ENCODE results near the gene PLSCR1.
A peak's percentile ranks its signal among the peaks of the same experiment; 100 is the strongest.

The PLSCR1 gene

DNA sequence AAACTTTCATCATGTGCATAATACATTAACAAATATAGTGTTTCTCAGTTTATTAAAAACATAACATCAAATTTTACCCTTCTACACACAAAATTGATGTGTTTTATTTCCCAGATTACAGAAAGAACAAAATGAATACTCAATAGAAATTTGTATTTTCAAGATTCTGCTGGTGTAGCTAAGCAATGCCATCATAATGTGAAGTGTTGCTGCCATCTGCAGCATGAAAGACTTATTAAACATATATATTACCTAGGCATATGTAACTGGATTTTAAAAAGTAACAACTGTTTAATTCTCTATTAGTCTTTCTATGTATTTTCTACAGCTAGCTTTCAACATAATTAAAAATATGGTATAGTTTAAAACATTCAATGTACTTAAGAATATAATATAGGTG is 33.3 kb upstream of the PLSCR1 start:
- H3K27ac ChIP-seq (replicated peaks), result no peak overlapping the region
- H3K27me3 ChIP-seq (ENCODE audit: insufficient read depth, poor library complexity, severe bottlenecking), result no peaks in the 10 kb centered on the region
- no peak overlapping the region for H3K4me3 ChIP-seq (replicated peaks; ENCODE audit: insufficient read depth, low read length)
- peak in 1 of 2 experiments; percentile 25 for DNase-seq (ENCODE audit: low read depth in 1 of 2, low spot score in 1 of 2)
- TF ChIP-seq POLR2AphosphoS5 (IDR thresholded peaks at IDR 0.05; ENCODE audit: low read depth) (no peak), CTCF (IDR thresholded peaks at IDR 0.05; ENCODE audit: insufficient read depth, low read length) (no peak), GABPA (IDR thresholded peaks at IDR 0.05; ENCODE audit: low read depth) (no peak), REST (IDR thresholded peaks at IDR 0.05; ENCODE audit: insufficient replicate concordance, low read depth) (no peak), SPI1 (IDR thresholded peaks at IDR 0.05; ENCODE audit: borderline replicate concordance, low read depth) (no peak)

GRCh38 chr3:146575636-146576035 is 31.2 kb upstream of the PLSCR1 start:
- Histone ChIP-seq H3K27ac (replicated peaks) (no peak overlapping the region), H3K27me3 (ENCODE audit: insufficient read depth, poor library complexity, severe bottlenecking) (no peaks in the 10 kb centered on the region), H3K4me3 (replicated peaks; ENCODE audit: insufficient read depth, low read length) (no peak overlapping the region)
- DNase-seq (ENCODE audit: low read depth in 1 of 2, low spot score in 1 of 2), result no peak
- TF ChIP-seq REST (IDR thresholded peaks at IDR 0.05; ENCODE audit: insufficient replicate concordance, low read depth) (no peak), SPI1 (IDR thresholded peaks at IDR 0.05; ENCODE audit: borderline replicate concordance, low read depth) (no peak), GABPA (IDR thresholded peaks at IDR 0.05; ENCODE audit: low read depth) (no peak), POLR2AphosphoS5 (IDR thresholded peaks at IDR 0.05; ENCODE audit: low read depth) (no peak), CTCF (IDR thresholded peaks at IDR 0.05; ENCODE audit: insufficient read depth, low read length) (no peak)

DNA sequence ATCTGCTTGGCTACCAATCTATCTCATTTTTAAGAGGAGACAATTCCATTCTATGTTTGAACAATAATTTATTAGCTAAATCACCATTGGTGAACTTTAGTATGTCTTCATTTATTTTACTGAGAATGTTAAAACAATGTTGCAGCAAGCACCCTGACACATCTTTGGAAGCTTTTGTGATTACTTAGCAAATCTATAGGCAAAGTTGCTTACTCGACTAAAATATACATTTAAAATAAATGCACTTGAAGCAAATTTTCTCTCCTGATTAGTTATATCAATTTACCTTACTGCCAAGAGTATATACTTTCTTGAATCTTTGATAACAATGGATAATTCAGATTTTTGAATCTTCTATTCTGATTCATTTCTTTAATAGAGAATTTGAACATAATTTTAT is 29.8 kb upstream of the PLSCR1 start:
- H3K27me3 ChIP-seq (ENCODE audit: insufficient read depth, poor library complexity, severe bottlenecking), result no peaks in the 10 kb centered on the region
- no peak for TF ChIP-seq SPI1 (IDR thresholded peaks at IDR 0.05; ENCODE audit: borderline replicate concordance, low read depth)
- TF ChIP-seq REST (IDR thresholded peaks at IDR 0.05; ENCODE audit: insufficient replicate concordance, low read depth), result no peak
- TF ChIP-seq GABPA (IDR thresholded peaks at IDR 0.05; ENCODE audit: low read depth), result no peak
- no peak overlapping the region for H3K4me3 ChIP-seq (replicated peaks; ENCODE audit: insufficient read depth, low read length)
- no peak overlapping the region for H3K27ac ChIP-seq (replicated peaks)
- DNase-seq (ENCODE audit: low read depth in 1 of 2, low spot score in 1 of 2), result no peak

- Histone ChIP-seq H3K27ac (replicated peaks) (no peak overlapping the region), H3K4me3 (replicated peaks; ENCODE audit: insufficient read depth, low read length) (no peak overlapping the region), H3K27me3 (ENCODE audit: insufficient read depth, poor library complexity, severe bottlenecking) (no peaks in the 10 kb centered on the region)
- DNase-seq (ENCODE audit: low read depth in 1 of 2, low spot score in 1 of 2), result no peak
- no peak for TF ChIP-seq REST (IDR thresholded peaks at IDR 0.05; ENCODE audit: insufficient replicate concordance, low read depth)
- TF ChIP-seq CTCF (IDR thresholded peaks at IDR 0.05; ENCODE audit: insufficient read depth, low read length), result no peak
- no peak for TF ChIP-seq POLR2AphosphoS5 (IDR thresholded peaks at IDR 0.05; ENCODE audit: low read depth)
- TF ChIP-seq SPI1 (IDR thresholded peaks at IDR 0.05; ENCODE audit: borderline replicate concordance, low read depth), result no peak
- no peak for TF ChIP-seq GABPA (IDR thresholded peaks at IDR 0.05; ENCODE audit: low read depth)
These were observed 24.9 kb upstream of the PLSCR1 start for GRCh38 chr3:146569314-146569713.

Measured in HL-60 (cell line).